Small intestine (tissue), 7 donors: Measurements from ENCODE around the gene PLD5. TPM values are rescaled to one million over a fixed set of nuclear protein-coding genes. Genes with fewer than 3 reads are reported as not detected.
"Not testable (repeated sequence)": the region's sequence is repeated elsewhere in the genome, so short reads cannot be mapped to it uniquely, and the experiment has no call there.

Experiments
- DNase-seq, 2 donors: peaks; one replicate each; pipeline versions ENCODE4 v3.0.0 to v3.0.0-alpha.2; 2013
- FAIRE-seq: peaks from 2 replicates; lab custom pipeline; 2012; peaks lifted over from hg19 to GRCh38; lab: Jason Lieb, UNC
- H3K27ac ChIP-seq, 3 donors: one replicate each; pipeline ENCODE4 v1.5.1; 2013; ENCODE audit warnings: low read length in 2 of 3, mild to moderate bottlenecking in 2 of 3, control low read depth in 1 of 3, inconsistent platforms in 1 of 3, low read depth in 1 of 3, moderate library complexity in 1 of 3
- H3K27me3 ChIP-seq, 3 donors: one replicate each; pipeline ENCODE4 v1.6.1; 2013; ENCODE audit warnings: low read length in 3 of 3, inconsistent platforms in 1 of 3; ENCODE audit not compliant: control insufficient read depth in 3 of 3, insufficient read depth in 3 of 3
- H3K36me3 ChIP-seq, 3 donors: one replicate each; pipeline ENCODE4 v1.6.1; 2013; ENCODE audit warnings: low read length in 3 of 3, inconsistent platforms in 1 of 3, low read depth in 1 of 3, mild to moderate bottlenecking in 1 of 3, moderate library complexity in 1 of 3; ENCODE audit not compliant: control insufficient read depth in 3 of 3, insufficient read depth in 2 of 3
- H3K4me1 ChIP-seq, 3 donors: one replicate each; pipeline ENCODE4 v1.6.1; 2013; ENCODE audit warnings: low read length in 2 of 3, inconsistent platforms in 1 of 3, low read depth in 1 of 3, mild to moderate bottlenecking in 1 of 3, moderate library complexity in 1 of 3; ENCODE audit not compliant: control insufficient read depth in 3 of 3, insufficient read depth in 2 of 3
- H3K4me3 ChIP-seq, 3 donors: one replicate each; pipeline ENCODE4 v1.5.1; 2013; ENCODE audit warnings: low read length in 3 of 3, control low read depth in 1 of 3, inconsistent platforms in 1 of 3, low read depth in 1 of 3, mild to moderate bottlenecking in 1 of 3, moderate library complexity in 1 of 3
- H3K9me3 ChIP-seq, 2 donors: one replicate each; pipeline ENCODE4 v1.6.1; 2013; ENCODE audit warnings: low read depth in 1 of 2, low read length in 1 of 2; ENCODE audit not compliant: control insufficient read depth in 2 of 2, insufficient read depth in 1 of 2
- WGBS, 3 donors: extraction: QIAGEN DNeasy Blood & Tissue Kit; methylation state at CpG; one replicate each; pipeline ENCODE4 v1.1.7; 2013; 5-methylcytosine and 5-hydroxymethylcytosine counted together
- polyA plus RNA-seq, 4 donors: library from polyadenylated mRNA; stranded (reverse) in 3 of 4; unstranded in 1 of 4; fragments of 200-250 nt in 3 of 4; fragments of 120-200 nt in 1 of 4; gene quantifications; one replicate each; pipeline versions ENCODE4 v1.2.1 to v1.2.3, GENCODE V29; 2013
- donor health status: healthy with polysubstance abuse.
- donor health status: control.
- donor health status: control.
- donor health status: Bipolar disorder and iron deficiency.
- donor health status: healthy.

Gene PLD5
- polyA plus RNA-seq, 4 donors = 0.12 to 0.13 TPM; not detected in 2

- Histone ChIP-seq H3K4me3 (no peak overlapping the region), H3K9me3 (no peaks in the 10 kb centered on the region), H3K4me1 (no peaks in the 10 kb centered on the region), H3K27ac (no peak overlapping the region), H3K27me3 (peaks cover 0 to 2% (median 0%) of the 10 kb centered on the region in 3 donors), H3K36me3 (no peaks in the 10 kb centered on the region)
- no peak for DNase-seq
- no peak for FAIRE-seq
- WGBS, 3 donors = 71 to 81% (median 74%) methylated on average over 6 of the region's 6 CpGs
Measured at GRCh38 chr1:242240691-242241090, 283.8 kb downstream of the PLD5 start.

GRCh38 chr1:242240077-242240476 is 284.4 kb downstream of the PLD5 start:
- H3K36me3 ChIP-seq = no peaks in the 10 kb centered on the region
- no peak overlapping the region for H3K27ac ChIP-seq
- DNase-seq (no peak), FAIRE-seq (no peak)
- WGBS, 3 donors = 36 to 57% (median 44%) methylated on average over 4 of the region's 4 CpGs
- H3K4me3 ChIP-seq = no peak overlapping the region
- H3K27me3 ChIP-seq = peaks cover 0 to 2% (median 0%) of the 10 kb centered on the region in 3 donors
- no peaks in the 10 kb centered on the region for H3K9me3 ChIP-seq
- no peaks in the 10 kb centered on the region for H3K4me1 ChIP-seq

DNA sequence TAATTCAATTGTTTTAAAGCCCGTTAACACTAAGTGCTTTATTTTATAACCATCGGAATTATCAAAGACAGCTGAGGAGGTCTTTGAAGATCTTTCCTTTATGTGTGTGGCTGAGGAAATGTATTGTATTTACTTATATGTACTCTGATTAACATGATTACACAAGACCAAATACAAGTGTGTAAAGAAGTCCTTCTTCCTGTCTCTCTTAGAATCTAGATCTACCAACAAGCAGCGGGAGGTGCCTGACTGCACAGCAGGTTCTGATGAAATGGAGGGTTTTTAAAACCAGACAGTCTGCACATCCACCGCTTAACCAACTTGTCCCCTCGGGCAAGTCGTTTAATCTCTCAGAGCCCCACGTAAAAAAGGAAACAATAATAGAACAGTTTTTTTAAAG is 285.1 kb downstream of the PLD5 start:
- FAIRE-seq = no peak
- H3K4me3 ChIP-seq = no peak overlapping the region
- H3K4me1 ChIP-seq = no peaks in the 10 kb centered on the region
- no peak for DNase-seq
- H3K27ac ChIP-seq = no peak overlapping the region
- 64 to 81% (median 70%) methylated on average over 7 of the region's 7 CpGs for WGBS, 3 donors
- peaks cover 0 to 2% (median 0%) of the 10 kb centered on the region in 3 donors for H3K27me3 ChIP-seq
- no peaks in the 10 kb centered on the region for H3K36me3 ChIP-seq
- no peaks in the 10 kb centered on the region for H3K9me3 ChIP-seq

DNA sequence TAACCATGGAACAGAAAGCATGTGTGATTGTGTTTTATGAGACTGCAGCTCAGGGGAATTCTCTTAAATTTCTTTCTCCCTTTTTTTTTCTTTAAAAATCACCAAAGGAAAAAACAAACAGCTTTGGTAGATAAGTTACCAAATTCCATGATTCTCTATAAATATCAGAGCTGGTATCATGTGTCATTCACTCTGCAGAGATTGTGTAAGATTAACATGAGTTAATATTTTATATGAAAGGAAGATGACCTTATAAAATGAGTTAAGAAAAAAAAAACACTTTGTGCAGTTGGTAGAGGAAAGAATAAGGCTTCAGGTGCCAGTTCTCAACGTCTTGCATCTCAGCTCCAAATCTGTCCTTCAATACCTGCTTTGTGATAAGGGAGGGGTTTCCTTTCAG is 287.4 kb downstream of the PLD5 start:
- H3K9me3 ChIP-seq = peaks cover 0 to 1% of the 10 kb centered on the region in 2 donors
- H3K4me3 ChIP-seq = no peak overlapping the region
- no peaks in the 10 kb centered on the region for H3K4me1 ChIP-seq
- H3K36me3 ChIP-seq = no peaks in the 10 kb centered on the region
- H3K27me3 ChIP-seq = no peaks in the 10 kb centered on the region
- H3K27ac ChIP-seq = no peak overlapping the region
- WGBS, 3 donors = 23 to 60% (median 35%) methylated on average over 1 of the region's 1 CpG
- no peak for DNase-seq
- no peak for FAIRE-seq

DNA sequence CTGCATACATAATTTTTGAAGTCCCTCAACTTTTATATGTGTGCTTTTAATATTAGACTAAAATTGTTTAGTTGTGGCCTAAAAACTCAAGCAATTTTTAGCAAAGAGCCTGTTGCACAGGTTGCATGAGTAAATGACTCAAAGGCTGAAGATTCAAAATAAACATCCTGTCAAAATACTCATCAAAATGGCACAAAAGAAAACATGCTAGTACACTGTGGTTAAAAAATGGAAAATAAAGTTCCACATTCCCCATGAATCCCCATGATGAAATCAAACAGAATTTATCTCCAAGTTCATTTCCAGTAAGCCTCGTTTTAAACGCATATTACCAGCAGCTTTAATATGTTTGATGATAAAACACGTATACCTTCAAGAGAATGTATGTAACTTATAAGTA is 295.5 kb downstream of the PLD5 start:
- FAIRE-seq = no peak
- 80 to 82% (median 81%) methylated on average over 3 of the region's 3 CpGs for WGBS, 3 donors
- Histone ChIP-seq H3K4me1 (no peaks in the 10 kb centered on the region), H3K9me3 (peaks cover 0 to 1% of the 10 kb centered on the region in 2 donors), H3K27ac (no peak overlapping the region), H3K27me3 (no peaks in the 10 kb centered on the region), H3K36me3 (no peaks in the 10 kb centered on the region), H3K4me3 (no peak overlapping the region)
- no peak for DNase-seq

DNA sequence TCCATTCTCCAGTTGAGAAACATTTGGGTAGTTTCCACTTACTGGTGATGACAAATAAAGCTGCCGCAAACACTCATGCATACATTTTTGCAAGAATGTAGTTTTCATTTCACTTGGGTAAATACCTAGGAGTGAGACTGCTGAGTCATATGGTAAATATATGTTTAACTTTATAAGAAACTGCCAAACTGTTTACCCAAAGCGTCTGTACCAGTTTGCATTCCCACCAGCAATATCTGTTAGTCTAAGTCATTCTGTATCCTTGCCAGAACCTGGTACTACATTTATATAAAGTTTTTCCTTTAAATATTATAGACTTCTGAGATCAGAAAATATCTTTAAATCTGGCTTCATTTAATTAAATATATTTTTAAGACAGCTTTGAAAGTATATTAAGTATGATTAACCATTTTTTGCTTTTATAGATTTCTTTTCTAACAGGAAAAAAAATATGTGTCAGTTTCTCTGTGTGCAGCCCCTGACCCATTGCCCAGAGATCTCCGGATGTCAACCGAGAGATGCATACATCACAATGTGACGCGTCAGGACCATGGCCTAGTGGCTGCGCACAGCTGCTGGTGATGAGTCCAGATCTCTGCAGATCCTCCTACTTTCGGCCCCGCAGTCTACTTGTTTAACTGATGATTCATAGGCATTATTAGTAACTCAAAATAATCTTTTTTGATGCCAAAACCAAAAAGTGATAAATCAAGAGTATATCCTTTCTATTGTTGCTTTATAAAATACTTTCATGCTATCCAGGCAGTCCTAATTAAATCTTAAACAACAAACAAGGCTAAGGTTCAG is 298.5 kb downstream of the PLD5 start:
- no peaks in the 10 kb centered on the region for H3K9me3 ChIP-seq
- WGBS, 3 donors = 81 to 88% (median 84%) methylated on average over 9 of the region's 9 CpGs
- no peak overlapping the region for H3K4me3 ChIP-seq
- no peaks in the 10 kb centered on the region for H3K36me3 ChIP-seq
- FAIRE-seq (no peak), DNase-seq (no peak)
- no peaks in the 10 kb centered on the region for H3K27me3 ChIP-seq
- no peak overlapping the region for H3K27ac ChIP-seq
- no peaks in the 10 kb centered on the region for H3K4me1 ChIP-seq

DNA sequence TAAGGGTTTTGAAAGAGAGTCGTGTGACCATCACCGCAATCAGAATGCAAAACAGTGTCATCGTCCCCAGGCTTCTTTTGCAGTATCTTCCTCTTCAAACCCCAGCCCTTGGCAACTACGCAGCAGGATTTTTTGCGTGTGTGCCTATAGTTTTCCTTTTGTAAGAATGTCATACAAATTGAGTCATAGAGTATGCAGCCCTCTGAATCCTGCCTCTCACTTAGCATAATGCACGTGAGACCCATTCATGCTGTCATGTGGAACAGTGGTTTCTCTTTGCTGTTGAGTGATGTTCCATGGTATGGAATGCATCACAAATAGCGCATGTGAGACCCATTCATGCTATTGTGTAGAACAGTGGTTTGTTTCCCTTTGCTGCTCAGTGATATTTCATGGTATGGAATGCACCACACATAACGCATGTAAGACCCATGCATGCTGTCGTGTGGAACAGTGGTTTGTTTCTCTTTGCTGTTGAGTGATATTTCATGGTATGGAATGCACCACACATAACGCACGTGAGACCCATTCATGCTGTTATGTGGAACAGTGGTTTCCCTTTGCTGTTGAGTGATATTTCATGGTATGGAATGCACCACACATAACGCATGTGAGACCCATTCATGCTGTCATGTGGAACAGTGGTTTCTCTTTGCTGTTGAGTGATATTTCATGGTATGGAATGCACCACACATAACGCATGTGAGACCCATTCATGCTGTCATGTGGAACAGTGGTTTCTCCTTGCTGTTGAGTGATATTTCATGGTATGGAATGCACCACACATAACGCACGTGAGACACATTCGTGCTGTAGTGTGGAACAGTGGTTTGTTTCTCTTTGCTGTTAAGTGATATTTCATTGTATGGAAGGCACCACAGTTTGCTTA is 299.4 kb downstream of the PLD5 start:
- not testable (repeated sequence) for H3K36me3 ChIP-seq, H3K4me1 ChIP-seq, FAIRE-seq, DNase-seq, H3K9me3 ChIP-seq, H3K4me3 ChIP-seq, H3K27ac ChIP-seq, H3K27me3 ChIP-seq
- 81 to 93% (median 86%) methylated on average over 16 of the region's 16 CpGs for WGBS, 3 donors

DNA sequence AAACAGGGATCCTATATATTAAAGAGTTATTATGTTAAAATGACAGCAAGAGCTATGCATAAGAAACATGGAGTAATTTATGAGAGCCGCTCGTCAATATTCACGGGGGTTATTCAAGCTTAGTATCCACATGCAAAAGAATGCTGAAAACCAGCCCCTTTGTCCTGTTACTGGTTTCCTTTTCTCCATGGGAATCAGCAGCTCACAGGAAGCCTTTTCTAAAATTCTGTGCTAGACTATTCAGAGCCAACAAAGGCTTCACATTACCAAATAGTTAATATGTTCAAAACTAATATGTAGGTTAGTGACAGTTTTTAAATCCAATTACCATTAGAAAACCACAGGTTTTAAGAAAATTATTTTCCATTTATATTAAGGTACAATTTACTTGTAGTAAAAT is 300.0 kb downstream of the PLD5 start:
- Histone ChIP-seq H3K27ac (no peak overlapping the region), H3K9me3 (no peaks in the 10 kb centered on the region), H3K36me3 (no peaks in the 10 kb centered on the region), H3K27me3 (no peaks in the 10 kb centered on the region), H3K4me3 (no peak overlapping the region), H3K4me1 (no peaks in the 10 kb centered on the region)
- WGBS, 3 donors = 74 to 77% (median 77%) methylated on average over 3 of the region's 3 CpGs
- DNase-seq = no peak
- FAIRE-seq = no peak
